ENCODE measurements around the gene SRBD1.
"Not testable (repeated sequence)": the region's sequence is repeated elsewhere in the genome, so short reads cannot be mapped to it uniquely, and the experiment has no call there.

Gene SRBD1

GRCh38 chr2:45458909-45459563 is 152.0 kb downstream of the SRBD1 start:
- DNase-seq: no peak

- DNase-seq: no peak
Measured at GRCh38 chr2:45457211-45457945, 153.7 kb downstream of the SRBD1 start.

DNA sequence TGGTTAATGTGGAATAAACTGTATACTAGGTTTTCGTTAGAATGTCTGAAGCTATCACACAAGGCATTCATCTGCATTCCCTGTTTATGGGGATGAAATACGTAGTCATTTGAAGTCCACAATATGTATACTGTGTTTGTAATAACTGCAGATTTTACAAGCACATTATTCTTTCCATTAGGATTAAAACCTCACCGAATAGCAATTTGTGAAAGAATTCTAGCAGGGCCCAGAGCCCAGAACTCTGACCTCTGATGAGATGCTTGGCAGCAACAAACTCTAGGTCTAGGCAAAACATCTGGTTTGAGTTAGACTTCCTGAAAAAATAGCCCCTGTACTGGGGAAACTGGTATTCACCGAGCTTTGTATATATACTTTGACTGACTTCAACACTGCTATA is 158.2 kb downstream of the SRBD1 start:
- no peak for DNase-seq

GRCh38 chr2:45450634-45451033 is 160.4 kb downstream of the SRBD1 start:
- no peak for DNase-seq

DNA sequence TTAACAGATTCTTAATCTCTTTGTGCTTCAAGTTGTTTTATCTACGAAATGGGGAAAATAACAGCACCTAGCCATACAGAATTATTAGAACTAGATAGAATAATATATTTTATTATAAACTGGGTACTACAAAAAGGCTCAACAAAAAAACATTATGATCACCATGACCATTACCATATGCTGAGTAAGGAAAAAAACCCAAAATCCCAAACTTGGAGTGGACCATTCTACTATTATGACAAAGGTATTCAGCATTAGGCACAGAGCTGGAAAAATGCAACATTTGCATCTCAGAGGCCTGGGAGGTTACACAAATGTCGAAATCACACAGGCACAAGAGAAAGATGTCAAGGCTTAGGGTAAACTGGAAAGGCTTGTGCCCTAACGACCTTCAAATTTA is 162.8 kb downstream of the SRBD1 start:
- no peak for DNase-seq

GRCh38 chr2:45446016-45446415 is 165.1 kb downstream of the SRBD1 start:
- DNase-seq: no peak

DNA sequence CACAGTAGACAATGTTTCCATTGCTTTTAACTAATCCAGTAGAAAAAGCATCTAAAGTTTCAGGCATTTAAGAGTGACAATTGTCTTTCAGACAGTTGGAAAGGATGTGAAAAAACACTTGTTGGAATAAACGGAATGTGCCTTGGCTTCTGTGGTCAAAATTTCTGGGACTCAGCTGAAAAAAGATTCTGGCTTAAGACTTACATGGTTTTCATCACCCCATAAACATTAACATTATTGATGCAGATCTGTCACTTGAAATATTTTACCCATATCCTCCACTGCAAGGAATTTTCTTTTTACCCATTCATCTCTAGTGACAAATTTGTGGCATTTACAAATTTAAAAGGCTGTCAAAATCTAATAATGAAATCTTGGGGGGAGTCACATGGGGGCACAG is 166.0 kb downstream of the SRBD1 start:
- no peak for DNase-seq

GRCh38 chr2:45443012-45443411 is 168.1 kb downstream of the SRBD1 start:
- no peak for DNase-seq

- no peak for DNase-seq
Measured at GRCh38 chr2:45442026-45442425, 169.0 kb downstream of the SRBD1 start.

DNA sequence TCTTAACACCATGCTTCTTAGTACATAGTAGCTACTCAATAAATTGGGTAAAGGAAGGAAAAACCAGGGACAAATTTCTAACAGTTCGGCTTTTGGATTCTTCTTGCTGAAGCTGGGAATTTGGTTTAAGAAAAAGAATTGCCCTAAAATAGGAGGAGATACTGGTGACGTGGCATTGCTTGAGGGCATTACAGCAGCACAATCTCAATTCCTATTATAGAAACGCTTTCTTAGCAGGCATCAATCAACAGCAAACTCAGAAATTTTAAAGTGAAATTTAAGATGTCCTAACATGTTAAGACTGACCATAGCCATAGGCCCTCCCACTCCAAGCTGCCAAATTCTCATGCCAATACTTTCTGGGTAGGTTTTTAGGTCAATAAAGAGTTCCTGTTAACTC is 169.5 kb downstream of the SRBD1 start:
- DNase-seq: no peak

DNA sequence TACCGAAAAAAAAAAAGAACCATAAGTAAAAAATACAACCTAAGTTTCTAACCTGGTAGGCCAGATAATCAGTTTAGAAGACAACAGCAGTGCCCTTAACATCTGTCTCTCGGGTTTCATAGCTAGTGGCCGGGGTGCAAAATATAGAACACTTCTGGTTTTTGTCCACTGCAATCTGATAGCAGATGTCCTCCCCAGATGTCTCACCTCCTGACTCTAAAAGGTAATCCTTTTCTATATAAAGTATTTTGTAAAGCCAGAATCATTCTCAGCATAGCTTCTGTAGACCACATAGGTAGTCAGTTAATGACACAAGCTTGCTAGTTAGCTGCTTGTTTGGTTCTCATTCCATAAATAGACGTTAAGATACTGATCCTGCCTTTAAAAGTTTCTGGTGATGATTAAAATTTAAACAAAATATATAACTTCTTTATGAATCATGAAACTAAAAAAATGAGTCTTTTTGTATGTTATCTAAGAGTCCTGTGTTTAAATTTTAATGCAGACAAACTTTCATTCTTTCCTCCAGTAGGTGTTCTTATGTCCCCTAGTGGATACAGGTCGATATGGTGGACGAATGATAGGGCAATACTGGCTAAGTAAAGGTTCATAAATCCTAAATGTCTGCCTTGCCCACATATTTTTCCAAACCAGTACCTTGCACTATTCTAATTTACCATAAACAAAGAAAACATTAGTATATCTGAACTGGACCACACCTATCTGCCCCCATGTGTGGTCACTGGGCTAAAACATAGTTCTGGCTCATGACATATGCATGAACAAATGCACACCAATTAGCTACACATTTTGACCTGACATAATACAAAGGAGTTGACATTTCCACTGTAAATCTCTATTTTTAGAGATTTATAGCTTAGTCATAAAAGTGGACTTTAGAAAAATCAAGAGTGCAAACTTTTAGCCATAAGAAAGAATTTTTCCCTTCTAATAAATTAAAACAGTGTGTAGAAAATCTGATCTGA is 171.0 kb downstream of the SRBD1 start:
- no peak for DNase-seq

DNA sequence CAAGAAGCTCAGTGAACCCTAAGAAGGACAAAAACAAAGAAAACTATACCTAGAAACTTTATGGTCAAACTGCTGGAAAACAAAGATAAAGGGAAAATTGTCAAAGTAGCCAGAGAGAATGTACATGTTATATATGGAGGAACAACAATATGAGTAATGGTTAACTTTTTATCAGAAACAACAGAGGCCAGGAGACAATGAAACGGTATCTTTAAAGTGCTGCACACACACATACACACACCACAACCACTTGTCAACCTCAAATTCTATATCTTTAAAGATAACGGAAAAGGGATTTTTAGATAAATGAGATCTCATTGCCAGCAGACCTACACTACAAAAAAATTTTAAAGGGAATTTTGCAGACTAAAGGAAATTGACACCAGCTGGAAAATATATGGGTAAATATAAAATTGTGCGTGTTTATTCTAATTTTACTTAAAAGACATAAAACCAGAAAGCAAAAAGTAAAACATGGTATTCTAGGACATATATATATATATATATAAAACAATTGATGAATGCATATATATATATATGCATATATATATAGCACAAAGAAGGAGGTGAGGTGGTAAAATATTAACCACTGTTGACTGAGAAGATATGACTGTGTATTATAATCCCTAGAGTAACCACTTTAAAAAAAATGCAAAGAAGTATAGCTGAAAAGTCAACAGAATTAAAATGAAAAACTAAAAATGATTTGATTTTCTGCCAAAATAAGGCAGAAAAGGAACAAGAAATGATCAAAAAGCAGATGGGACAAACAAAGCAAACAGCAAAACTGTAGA is 172.0 kb downstream of the SRBD1 start:
- DNase-seq: no peak

DNA sequence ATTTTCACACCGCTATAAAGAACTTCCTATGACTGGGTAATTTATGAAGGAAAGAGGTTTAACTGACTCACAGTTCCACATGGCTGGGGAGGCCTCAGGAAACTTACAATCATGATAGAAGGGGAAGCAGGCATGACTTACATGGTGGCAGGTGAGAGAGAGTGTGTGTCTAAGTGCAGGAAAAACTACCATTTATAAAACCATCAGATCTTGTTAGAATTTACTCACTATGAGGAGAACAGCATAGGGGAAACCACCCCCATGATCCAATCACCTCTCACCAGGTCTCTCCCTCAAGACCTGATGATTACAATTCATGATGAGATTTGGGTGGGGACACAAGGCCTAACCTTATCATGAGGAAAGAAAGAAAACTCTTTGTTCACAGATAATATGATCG is 174.6 kb downstream of the SRBD1 start:
- DNase-seq: no peak

GRCh38 chr2:45435316-45435715 is 175.8 kb downstream of the SRBD1 start:
- no peak for DNase-seq

- no peak for DNase-seq
Measured at GRCh38 chr2:45433363-45433762, 177.7 kb downstream of the SRBD1 start.

GRCh38 chr2:45432406-45432805 is 178.7 kb downstream of the SRBD1 start:
- DNase-seq: no peak

DNA sequence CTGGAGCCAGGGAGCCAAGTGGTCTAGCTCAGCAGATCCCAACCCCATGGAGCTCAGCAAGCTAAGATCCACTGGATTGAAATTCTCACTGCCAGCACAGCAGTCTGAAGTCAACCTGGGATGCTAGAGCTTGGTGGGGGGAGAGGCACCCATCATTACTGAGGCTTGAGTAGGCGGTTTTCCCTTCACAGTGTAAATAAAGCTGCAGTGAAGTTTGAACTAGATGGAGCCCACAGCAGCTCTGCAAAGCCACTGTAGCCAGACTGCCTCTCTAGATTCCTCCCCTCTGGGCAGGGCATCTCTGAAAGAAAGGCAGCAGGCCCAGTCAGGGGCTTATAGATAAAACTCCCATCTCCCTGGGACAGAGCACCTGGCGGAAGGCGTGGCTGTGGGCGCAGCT is 185.0 kb downstream of the SRBD1 start:
- not testable (repeated sequence) for DNase-seq

DNA sequence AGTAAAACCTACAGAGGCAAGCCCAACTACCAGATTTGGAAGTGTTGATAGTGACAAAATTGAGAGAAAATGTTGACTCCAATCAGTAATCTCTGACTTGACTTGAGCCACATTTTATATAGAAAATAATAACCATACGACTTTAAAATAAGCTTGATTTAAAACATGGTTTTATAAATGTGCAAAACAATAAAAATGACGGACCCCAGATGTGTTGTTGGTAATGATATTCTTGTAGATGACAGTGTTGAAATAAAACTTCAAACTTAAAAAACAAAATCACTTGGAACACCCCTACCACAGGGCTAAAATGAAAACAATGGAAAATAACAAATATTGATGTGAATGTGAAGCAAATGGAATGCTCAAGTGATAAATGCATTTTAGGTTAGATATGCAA is 188.1 kb downstream of the SRBD1 start:
- DNase-seq: no peak

- DNase-seq: no peak
Measured at GRCh38 chr2:45418532-45418931, 192.5 kb downstream of the SRBD1 start.

GRCh38 chr2:45415534-45416123 is 195.4 kb downstream of the SRBD1 start:
- DNase-seq: no peak

DNA sequence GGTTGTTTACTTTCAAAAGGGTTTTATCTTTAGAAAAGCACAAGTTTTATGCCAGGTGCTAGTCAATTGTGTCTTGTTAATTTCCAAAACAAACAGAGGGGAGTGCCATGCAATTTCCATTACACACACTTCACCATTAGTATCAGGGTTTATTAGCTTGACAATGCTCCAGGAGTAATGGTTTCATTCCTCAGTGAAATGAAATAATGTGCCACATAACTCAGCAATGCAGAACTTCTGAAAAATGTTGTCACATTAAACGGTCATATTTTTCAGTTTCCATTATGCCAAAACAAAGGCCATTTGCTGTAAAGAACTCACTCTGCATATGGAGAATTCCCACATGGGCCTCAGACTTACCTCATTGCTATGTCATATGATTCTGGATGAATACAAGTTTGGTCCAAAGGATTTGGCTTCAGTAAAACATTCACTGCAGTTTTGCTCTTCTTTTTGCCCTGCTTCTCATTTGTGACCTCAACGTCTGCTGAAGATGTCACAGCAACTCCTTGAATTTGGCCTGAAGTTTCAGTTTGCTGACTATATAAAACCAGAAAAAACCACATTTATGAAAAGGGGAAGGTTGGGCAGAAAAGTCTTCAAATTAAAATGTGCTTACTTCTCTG is 198.2 kb downstream of the SRBD1 start:
- DNase-seq: no peak

- no peak for DNase-seq
Measured at GRCh38 chr2:45409677-45410076, 201.4 kb downstream of the SRBD1 start.

Measured in SHP77 (cell line).